ENCODE data around the gene CD8B2. TPM values are rescaled to one million over a fixed set of nuclear protein-coding genes. Genes with fewer than 3 reads are reported as not detected.
"Not testable (repeated sequence)": the region's sequence is repeated elsewhere in the genome, so short reads cannot be mapped to it uniquely, and the experiment has no call there.

CD8B2 gene
- total RNA-seq = not detected in 2 replicates

DNA sequence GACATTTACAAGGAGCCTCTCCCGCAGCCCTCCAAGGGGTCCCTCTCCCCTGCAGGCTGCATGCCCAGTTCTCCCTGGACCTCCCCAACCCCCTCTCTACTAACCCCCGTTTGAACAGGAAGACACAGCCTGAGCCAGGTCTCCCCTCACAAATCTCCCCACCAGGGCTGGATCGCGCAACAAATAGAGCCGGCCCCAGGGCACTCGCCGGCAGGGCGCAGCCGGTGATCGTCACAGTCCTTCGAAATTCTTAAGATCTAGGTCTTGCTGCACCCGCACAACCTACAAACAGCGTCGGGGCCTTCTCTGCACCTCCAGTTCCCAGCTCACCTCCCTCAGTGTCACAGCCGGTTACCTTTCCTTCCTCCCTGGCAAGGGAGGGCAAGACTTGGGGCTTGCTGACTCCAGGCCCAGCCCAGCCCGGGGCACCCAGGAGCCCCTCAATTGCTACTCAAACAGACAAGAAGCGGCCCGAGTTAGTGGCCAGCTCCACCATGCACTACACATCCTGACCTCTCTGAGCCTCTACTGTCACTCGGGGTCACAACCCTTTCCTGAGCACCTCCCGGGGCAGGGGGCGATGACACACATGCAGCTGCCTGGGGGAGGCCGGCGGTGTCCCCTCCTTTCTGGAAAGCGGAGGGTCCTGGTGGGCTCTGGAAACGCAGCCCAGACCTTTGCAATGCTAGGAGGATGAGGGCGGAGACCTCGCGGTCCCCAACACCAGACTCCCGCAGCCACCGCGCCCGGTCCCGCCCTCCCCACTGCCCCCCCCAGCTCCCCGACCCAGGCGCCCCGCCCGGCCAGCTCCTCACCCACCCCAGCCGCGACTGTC lies at the start of gene CD8B2:
CD8B2 (plus strand) TSS at position 814 of the 835 bp plus-strand sequence. CDS start 63 bp downstream, outside the sequence.
- not testable (repeated sequence) for DNase-seq (ENCODE audit: low read depth in 2 of 2)

GRCh38 chr2:106461882-106462281 lies 25.3 kb upstream of the CD8B2 start:
- DNase-seq (ENCODE audit: low read depth in 2 of 2) = not testable (repeated sequence)

GRCh38 chr2:106467516-106467915 lies 19.6 kb upstream of the CD8B2 start:
- DNase-seq (ENCODE audit: low read depth in 2 of 2) = not testable (repeated sequence)

DNA sequence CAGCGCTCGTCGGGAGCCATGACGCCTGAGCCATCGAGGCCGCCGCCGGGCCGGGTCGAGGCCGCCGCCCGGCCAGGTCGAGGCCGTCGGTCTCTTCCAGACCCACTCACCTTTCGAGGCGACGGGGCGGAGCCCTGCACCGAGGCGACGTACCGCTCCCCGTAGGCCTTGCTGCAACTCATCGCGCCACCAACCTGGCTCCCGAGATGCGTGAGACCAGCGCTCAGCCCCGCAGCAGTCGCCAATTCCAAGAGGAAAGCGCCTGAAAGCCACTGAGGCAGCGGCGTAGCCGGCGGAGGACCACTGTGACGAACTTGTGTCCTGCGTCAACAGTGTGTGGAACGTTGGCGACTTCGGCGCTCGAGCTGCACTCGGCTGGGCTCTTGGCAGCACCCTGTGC lies 19.1 kb upstream of the CD8B2 start, which contains the start of gene RGPD3:
RGPD3 (minus strand) TSS at position 307 of the 400 bp plus-strand sequence; CDS start at position 182, 125 bp downstream.
- not testable (repeated sequence) for DNase-seq (ENCODE audit: low read depth in 2 of 2)

DNA sequence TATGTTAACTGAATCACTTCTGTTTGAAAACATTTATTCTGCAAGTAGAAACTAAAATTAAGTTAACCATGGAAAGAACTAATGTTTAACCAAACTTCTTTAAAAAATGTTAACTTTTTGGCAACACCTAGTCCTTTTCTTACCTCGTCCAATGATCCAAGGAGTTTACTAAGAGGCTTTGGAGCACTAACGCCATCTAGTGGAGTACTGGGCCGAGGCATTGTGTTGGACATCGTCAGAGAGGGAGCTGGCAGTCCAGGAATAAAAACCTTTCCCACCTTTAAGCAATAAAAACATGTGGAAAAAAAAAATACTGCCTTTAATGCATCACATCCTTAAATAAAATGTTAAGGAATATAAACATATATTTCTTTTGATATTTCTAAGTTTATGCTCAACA lies 16.5 kb upstream of the CD8B2 start:
- not testable (repeated sequence) for DNase-seq (ENCODE audit: low read depth in 2 of 2)

- not testable (repeated sequence) for DNase-seq (ENCODE audit: low read depth in 2 of 2)
These were observed 9.5 kb upstream of the CD8B2 start for GRCh38 chr2:106477647-106478046.

DNA sequence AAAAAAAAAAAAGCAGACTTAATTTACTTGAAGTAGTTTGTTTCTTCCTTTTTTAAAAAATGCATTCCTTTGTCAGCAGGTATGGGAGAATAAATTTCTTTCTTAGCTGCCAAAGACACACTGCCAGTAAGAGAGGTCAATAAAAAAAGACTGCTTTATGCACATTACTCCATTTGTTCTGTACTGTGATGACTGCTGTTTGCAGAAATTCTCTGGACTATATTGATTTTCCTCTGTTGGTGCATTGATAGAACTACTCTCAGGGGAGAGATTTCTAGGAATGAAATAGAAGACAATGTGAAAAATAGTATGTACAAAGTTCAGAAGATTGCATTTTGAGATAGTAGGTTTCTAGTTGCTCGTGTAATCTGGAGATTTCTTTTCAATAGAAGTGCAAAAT lies 7.6 kb upstream of the CD8B2 start:
- not testable (repeated sequence) for DNase-seq (ENCODE audit: low read depth in 2 of 2)

DNA sequence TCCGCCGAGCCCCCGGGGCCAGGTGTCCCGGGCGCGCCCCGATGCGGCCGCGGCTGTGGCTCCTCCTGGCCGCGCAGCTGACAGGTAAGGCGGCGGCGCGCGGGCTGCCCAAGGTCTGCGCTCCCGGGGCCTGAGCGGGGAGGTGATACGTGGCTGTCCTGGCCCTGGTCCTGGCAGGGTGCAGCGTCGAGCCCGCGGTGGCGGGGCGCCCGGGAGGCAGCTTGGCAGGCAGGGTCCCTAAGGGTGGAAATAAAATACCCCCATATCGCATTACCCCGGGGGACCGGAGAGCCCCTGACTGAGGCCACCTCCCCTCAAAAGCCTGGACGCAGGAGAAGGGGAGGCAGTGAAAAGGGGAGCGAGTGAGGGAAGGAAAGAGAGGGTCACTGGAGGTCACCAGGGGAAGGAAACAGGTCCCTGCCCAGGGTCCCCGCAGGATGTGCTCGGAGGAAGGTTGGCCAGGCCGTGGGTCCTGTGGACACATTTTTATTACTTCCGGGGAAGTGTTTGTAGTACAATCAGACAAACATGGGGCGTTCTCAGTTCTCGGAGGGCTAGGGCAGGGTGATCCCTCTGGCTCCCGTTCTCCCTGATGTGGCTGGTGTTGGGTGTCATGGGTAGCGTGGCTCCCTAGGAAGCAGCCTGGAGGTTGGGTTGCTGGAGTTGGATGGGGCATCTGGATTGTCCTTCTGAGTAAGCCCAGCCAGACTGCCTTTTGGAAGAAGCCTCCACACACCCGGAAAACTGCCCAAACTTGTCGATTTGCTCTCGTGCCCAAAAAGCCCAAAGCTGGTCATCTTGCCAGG lies 425 bp downstream of the CD8B2 start:
- DNase-seq (ENCODE audit: low read depth in 2 of 2) = not testable (repeated sequence)

- DNase-seq (ENCODE audit: low read depth in 2 of 2) = not testable (repeated sequence)
These were observed 2.5 kb downstream of the CD8B2 start for GRCh38 chr2:106489701-106490100.

DNA sequence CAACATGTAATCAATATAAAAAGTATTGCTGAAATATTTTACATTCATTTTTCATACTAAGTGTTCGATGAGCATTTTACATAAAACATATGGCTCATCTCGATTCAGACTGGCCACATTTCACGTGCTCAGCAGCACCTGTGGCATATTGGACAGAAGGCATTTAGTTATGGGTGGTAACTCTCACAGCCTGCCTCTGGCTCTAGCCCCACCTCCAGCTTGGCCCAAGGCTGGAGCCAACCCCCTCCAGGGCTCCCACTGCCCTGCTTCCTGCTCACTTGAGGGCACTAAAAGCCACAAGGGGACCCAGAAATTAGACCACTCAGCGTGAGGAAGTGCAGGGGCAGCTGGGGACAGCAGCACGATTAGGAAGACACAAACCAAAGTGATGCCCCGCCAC lies 5.2 kb downstream of the CD8B2 start:
- not testable (repeated sequence) for DNase-seq (ENCODE audit: low read depth in 2 of 2)

GRCh38 chr2:106492913-106493312 lies 5.7 kb downstream of the CD8B2 start:
- DNase-seq (ENCODE audit: low read depth in 2 of 2) = not testable (repeated sequence)

GRCh38 chr2:106498549-106498948 lies 11.4 kb downstream of the CD8B2 start:
- DNase-seq (ENCODE audit: low read depth in 2 of 2) = not testable (repeated sequence)

- DNase-seq (ENCODE audit: low read depth in 2 of 2) = not testable (repeated sequence)
These were observed 13.2 kb downstream of the CD8B2 start for GRCh38 chr2:106500350-106500749.

DNA sequence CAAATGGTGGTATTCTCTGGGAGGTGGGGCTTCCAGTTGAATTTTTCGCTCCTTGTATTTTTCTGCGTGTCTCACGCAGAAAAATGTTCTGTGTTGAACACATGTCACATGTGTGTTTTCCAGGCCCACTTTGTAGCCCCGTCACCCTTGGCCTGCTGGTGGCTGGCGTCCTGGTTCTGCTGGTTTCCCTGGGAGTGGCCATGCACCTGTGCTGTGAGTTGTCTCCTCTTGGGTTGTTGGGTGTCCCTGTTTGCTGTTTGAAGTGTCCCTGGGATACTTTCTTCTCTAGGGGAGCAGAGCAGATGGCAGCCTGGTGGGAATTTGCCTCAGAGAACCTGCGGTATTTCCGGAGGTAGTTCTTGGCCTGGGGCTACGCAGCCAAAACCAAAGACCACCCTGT lies 15.2 kb downstream of the CD8B2 start:
- not testable (repeated sequence) for DNase-seq (ENCODE audit: low read depth in 2 of 2)

DNA sequence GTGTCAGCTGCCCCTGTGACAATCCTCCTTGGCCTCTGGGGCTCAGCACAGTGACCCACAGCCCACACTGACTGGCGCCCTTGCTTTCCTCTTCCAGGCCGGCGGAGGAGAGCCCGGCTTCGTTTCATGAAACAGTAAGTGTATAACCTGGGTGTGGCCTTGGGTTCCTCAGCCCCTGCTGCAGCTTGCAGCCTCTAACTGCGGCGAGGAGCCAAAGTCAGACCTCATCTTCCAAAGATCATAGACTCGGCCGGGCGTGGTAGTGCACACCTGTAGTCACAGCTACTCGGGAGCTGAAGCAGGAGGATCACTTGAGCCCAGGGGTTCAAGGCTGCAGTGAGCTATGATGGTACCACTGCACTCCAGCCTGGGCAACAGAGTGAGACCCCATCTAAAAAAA lies 17.0 kb downstream of the CD8B2 start:
- not testable (repeated sequence) for DNase-seq (ENCODE audit: low read depth in 2 of 2)

DNA sequence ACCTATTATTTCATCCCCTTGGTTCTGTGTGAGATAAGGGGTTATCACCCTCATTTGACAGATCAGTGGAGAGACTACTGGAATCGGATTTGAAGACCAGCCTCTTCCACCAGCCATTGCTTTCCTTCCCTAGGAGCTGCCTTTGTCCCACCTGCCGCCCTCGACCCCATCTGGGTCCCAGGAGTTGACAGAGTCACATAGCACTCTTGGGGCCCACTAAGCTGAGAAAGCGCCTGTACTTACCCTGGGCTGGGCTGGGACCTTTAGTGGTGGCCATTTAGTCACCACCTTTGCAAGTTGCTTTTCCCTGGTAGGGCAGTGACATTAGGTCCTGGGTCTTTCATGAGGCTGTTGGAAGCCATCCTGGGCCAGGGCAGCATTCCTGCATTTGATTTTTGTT lies 17.6 kb downstream of the CD8B2 start:
- DNase-seq (ENCODE audit: low read depth in 2 of 2) = not testable (repeated sequence)

DNA sequence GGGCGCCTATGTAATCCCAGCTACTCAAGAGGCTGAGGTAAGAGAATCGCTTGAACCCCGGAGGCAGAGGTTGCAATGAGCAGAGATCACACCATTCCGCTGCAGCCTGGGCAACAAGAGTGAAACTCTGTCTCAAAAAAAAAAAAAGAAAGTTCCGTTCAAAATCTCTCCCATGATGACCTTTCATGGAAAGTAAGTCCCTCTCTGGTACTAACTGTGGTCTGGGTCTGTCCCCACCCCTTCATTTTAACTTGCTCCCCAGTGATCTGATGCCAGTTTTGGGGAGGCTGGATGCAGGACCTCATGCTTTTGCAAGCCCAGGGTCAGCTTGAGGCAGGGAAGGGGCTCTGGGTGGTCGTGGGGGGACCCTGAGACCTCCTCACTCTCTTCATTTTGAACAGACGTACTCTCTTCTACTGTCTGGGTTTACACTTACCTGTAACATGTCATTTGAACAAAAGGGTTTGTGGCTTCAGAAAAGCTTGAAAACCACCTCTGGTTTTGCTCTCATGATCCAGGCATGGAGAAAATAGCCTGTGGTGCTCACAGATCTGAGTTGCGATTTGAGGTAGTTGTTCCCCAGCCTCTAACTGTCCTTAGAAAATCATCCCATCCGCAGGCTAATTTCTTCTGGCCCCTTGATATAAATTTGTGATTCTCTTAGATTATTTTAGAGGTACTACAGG lies 19.0 kb downstream of the CD8B2 start:
- DNase-seq (ENCODE audit: low read depth in 2 of 2) = not testable (repeated sequence)

- not testable (repeated sequence) for DNase-seq (ENCODE audit: low read depth in 2 of 2)
These were observed 21.7 kb downstream of the CD8B2 start for GRCh38 chr2:106508660-106509373.

GRCh38 chr2:106509374-106509770 lies 22.2 kb downstream of the CD8B2 start:
- DNase-seq (ENCODE audit: low read depth in 2 of 2) = not testable (repeated sequence)

GRCh38 chr2:106510791-106511190 lies 23.6 kb downstream of the CD8B2 start:
- DNase-seq (ENCODE audit: low read depth in 2 of 2) = not testable (repeated sequence)

- DNase-seq (ENCODE audit: low read depth in 2 of 2) = peak in 1 of 2 donors; percentile 76
These were observed 24.3 kb downstream of the CD8B2 start for GRCh38 chr2:106511476-106511901.

Measured in lung microvascular endothelial cell (primary cell).